ENCODE data around the gene KPNA4. TPM values are rescaled to one million over a fixed set of nuclear protein-coding genes. Genes with fewer than 3 reads are reported as not detected.

The KPNA4 gene
- total and polyA plus RNA-seq, 2 donors (not counting 3 experiments of a cell fraction or from before 2014, with no cell fraction given): 12.2 to 70.1 TPM

GRCh38 chr3:160455846-160456245, 109.5 kb downstream of the KPNA4 start:
- POLR2A ChIA-PET: no interaction called here

More at GRCh38 chr3:160455846-160456245, 109.5 kb downstream of the KPNA4 start:
- H3K9ac ChIP-seq (replicated peaks; ENCODE audit: extremely low read depth, insufficient read depth, low read length): no peak overlapping the region
- no peaks in the 10 kb centered on the region for H3K4me1 ChIP-seq (ENCODE audit: control insufficient read depth, extremely low read depth, insufficient read depth, low read length)
- intact Hi-C loops (cut with micrococcal nuclease) (no loop called here), dilution Hi-C loops (cut with MboI; ENCODE audit: extremely low pct_ligation_motif_present, low sequenced_read_pairs) (no loop called here)
- CTCF ChIA-PET: interaction anchor here (1.3 kb wide), 1 partner anchor 9 kb away, joined by 3 read pairs; no protein-coding TSS in a partner anchor
- H3K36me3 ChIP-seq (ENCODE audit: control insufficient read depth in 2 of 2, extremely low read depth in 1 of 2, insufficient read depth in 2 of 2, low read length in 2 of 2): no peaks in the 10 kb centered on the region
- no peak for FAIRE-seq
- no peaks in the 10 kb centered on the region for H3K9me3 ChIP-seq (replicated peaks; ENCODE audit: control insufficient read depth, insufficient read depth, low read length)
- H3K4me2 ChIP-seq (ENCODE audit: insufficient read depth, low read length): no peak overlapping the region
- peaks cover 2 to 12% of the 10 kb centered on the region in 2 experiments for H3K27me3 ChIP-seq (ENCODE audit: control insufficient read depth in 2 of 2, insufficient read depth in 2 of 2, low read length in 2 of 2)
- no peaks in the 10 kb centered on the region for H4K20me1 ChIP-seq (replicated peaks; ENCODE audit: control insufficient read depth, extremely low read depth, insufficient read depth, low read length)
- no peak overlapping the region for H2AFZ ChIP-seq (ENCODE audit: low read depth, low read length)
- no peaks in the 10 kb centered on the region for H3K79me2 ChIP-seq (ENCODE audit: control insufficient read depth, insufficient read depth, low read length)
- TF ChIP-seq POLR2A (IDR thresholded peaks at IDR 0.05; ENCODE audit: low read depth, low read length) (no peak), CTCF (IDR thresholded peaks at IDR 0.05; ENCODE audit: extremely low read depth in 1 of 2, insufficient read depth in 1 of 2, low read depth in 1 of 2, low read length in 2 of 2) (no peak), JUN (IDR thresholded peaks at IDR 0.05; ENCODE audit: borderline replicate concordance, insufficient read depth, insufficient read length, low read depth) (no peak), EZH2 (IDR thresholded peaks at IDR 0.05; ENCODE audit: borderline replicate concordance, low read depth, low read length, severe bottlenecking) (no peak), MYC (IDR thresholded peaks at IDR 0.05; ENCODE audit: low read depth, low read length) (no peak), MAX (IDR thresholded peaks at IDR 0.05; ENCODE audit: insufficient read depth, insufficient read length) (no peak), GATA2 (IDR thresholded peaks at IDR 0.05; ENCODE audit: insufficient read depth, insufficient read length, low read depth, low read length) (no peak), POLR2AphosphoS5 (IDR thresholded peaks at IDR 0.05; ENCODE audit: insufficient read depth, low read depth, low read length) (no peak)
- no peak overlapping the region for H3K27ac ChIP-seq (ENCODE audit: insufficient read depth, low read depth, low read length)
- no peak for DNase-seq (ENCODE audit: low read depth, low spot score)
- no peak overlapping the region for H3K4me3 ChIP-seq (replicated peaks in 1 of 3; ENCODE audit: insufficient read depth in 1 of 3, low read depth in 1 of 3, low read length in 3 of 3)
- H3K9me1 ChIP-seq (replicated peaks; ENCODE audit: control insufficient read depth, extremely low read depth, insufficient read depth, low read length): no peaks in the 10 kb centered on the region
- no TSS peak for BruUV-seq (replicated peaks)
